Myocyte (in vitro differentiated cells): ENCODE measurements around the gene BLOC1S4. TPM values are rescaled to one million over a fixed set of nuclear protein-coding genes. Genes with fewer than 3 reads are reported as not detected.
"Not testable (repeated sequence)": the region's sequence is repeated elsewhere in the genome, so short reads cannot be mapped to it uniquely, and the experiment has no call there.

Source experiments
- DNase-seq: peaks from one replicate; pipeline ENCODE4 v3.0.0-alpha.2; 2012; ENCODE audit warnings: low read depth
- total RNA-seq: library from RNA; depleted of rRNA; stranded (reverse); fragments of >200 nt; gene quantifications from 2 replicates; pipeline ENCODE4 v1.2.3, GENCODE V29; 2014

BLOC1S4 gene
- total RNA-seq, 1 donor from 2014 or later: 35.1 TPM

DNA sequence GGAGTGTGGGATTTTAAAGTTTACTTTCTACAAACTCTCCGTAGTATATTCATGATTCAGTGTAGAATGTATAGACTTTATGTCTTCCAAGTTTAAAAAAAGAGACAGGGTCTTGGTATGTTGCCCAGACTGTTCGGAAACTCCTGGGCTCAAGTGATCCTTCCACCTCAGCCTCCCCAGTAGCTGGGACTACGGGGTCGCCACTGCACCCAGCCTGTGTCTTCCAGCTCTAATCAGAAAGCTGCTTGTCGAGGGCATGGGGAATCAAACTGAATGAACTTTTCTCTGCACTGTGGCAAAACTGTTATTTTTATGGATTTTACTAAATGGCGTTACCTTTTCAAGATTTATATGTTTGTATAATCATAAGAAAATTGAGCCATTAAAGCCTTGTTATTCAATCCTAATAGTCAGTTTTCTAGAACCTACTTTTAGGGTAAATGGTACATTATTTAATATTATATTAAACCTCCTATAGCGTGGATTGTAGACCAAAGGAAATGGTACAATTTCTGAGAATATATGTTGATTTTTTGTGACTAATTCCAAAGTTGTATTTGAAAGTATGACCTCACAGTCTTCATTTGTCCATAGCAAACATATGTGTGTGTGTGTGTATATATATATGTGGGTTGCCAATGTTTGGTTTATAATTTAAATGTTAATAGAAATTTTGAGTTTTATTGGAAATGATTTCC, 1.1 kb downstream of the BLOC1S4 start:
- no peak for DNase-seq

DNA sequence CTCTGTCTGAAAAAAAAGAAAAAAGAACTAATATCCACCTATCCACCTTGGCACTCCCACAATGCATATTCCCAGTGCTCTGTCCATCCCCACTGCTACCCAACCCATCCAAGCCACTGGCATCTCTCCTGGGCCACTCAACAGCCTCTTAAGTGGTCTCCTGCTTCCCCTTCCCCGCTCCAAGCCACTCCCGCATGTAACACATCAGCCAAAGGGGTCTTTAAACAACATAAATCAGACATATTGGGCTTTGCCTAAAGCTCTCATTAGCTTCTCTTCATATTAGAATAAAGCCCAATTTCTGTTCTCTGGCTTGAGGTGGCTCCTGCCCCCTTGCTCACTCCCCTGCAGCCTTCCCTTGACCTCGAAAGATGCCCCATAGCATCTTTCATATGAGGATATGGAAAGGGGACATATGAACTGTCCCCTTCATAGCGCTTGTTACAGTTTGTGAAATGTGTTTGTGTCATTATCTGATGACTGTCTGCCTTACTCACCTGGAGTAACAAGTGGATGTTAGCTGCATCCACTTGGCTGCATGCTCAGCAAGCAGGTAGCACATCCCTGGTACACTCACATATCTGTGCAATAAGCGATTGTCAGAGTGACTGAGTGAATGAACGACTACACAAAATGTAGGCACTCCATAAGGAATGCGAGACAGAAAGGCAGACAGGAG, 3.1 kb downstream of the BLOC1S4 start:
- no peak for DNase-seq

DNA sequence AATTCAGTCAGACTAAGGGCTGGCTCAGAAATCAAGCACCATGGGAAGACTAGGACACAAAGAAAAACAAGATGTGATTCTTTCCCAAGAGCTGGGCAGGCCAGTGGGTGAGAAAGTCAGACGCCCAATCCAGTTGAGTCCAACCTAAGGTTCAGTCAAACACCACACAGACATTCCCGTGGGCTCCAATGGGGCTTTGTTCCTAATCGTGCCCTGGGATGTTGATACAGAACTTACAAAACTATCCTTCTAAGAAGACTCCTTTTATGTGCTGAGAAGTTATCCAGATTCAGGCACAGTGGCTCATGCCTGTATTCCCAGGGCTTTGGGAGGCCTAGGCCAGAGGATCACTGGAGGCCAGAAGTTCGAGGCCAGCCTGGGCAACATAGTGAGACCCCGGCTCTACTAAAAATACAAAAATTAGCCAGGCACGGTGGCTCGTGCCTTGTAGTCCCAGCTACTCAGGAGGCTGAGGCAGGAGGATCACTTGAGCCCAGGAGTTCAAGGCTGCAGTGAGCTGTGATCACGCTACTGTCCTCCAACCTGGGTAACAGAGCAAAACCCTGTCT, 3.7 kb downstream of the BLOC1S4 start:
- DNase-seq: no peak

DNA sequence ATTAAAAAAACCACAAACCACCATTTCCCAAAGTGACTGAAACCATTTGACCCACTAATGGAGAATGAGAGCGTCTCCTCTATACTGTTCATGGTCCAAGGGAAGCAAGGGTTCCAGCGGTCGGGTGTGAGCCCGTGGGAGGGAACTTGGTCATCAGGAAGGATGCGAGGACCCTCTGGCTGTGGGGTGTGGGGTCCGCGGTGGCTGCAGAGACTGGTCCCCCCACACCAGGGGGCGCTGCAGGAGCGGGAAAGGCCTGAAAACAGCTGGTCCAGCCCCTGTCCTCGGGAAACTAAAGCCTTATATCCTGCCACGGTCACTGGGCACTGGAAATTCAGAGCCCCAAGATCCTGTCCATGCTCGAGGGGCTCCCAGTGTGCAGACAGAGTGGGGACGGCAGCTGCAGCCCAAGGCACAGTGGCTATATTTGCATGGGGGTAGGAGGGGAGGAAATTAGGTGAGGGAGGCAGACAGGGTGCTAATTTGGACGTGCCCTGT, 4.3 kb downstream of the BLOC1S4 start:
- peak; percentile 84 for DNase-seq

DNA sequence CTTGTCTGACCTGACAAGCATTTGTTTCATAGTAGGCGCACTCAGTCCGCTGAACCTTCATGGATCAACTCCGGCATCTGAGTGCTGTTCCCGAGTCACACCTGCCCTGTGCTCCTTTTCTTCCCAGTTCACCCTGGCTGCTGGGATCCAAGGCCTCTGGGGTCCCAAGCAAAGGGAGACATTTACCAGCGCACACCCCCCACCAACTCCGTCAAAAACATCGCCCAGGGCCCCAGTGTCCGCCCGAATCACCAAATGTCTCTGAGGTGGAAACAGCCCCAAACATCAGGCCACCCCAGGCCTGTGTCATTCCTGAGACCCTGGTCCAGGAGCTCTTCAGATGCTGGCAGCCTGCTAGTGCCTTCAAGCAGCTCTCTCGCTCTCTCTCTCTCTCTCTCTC, 5.1 kb downstream of the BLOC1S4 start:
- no peak for DNase-seq

DNA sequence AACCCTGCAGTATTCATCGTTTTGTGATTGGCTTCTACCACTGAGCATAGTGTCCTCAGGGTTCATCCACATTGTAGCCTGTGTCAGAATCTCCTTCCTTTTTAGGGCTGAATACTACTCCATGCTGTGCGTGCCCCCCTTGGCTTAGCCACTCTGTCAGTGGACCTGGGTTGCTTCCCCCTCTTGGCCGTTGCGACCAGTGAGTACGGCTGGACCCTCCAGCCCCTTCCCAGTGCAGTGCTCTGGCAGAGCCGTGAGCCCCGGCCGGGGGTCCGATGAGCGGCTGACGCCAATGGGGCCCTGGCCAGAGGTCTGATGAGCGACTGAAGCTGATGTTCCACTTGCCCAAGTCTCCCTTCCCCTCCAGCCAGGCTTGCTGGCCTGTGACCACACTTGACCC, 6.9 kb downstream of the BLOC1S4 start:
- DNase-seq: no peak

DNA sequence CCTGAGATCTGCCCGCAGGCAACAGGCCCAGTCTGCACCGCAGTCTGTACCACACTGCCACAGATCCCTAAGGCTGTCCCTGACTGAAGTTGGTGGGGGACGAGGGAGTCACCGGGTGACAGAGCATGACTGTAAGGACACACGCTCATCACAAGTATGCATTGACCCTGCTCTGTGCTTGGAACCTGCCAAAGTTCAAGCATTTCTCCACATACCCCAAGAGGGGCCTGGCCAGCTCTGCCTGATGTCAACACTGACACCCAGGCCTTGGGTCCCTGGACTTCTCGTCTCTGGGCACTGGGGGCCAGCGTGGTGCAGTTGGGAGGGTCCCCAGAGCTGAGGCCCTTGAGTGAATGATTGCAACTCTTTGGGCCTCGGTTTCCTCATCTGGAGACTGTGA, 7.9 kb downstream of the BLOC1S4 start:
- DNase-seq: no peak

DNA sequence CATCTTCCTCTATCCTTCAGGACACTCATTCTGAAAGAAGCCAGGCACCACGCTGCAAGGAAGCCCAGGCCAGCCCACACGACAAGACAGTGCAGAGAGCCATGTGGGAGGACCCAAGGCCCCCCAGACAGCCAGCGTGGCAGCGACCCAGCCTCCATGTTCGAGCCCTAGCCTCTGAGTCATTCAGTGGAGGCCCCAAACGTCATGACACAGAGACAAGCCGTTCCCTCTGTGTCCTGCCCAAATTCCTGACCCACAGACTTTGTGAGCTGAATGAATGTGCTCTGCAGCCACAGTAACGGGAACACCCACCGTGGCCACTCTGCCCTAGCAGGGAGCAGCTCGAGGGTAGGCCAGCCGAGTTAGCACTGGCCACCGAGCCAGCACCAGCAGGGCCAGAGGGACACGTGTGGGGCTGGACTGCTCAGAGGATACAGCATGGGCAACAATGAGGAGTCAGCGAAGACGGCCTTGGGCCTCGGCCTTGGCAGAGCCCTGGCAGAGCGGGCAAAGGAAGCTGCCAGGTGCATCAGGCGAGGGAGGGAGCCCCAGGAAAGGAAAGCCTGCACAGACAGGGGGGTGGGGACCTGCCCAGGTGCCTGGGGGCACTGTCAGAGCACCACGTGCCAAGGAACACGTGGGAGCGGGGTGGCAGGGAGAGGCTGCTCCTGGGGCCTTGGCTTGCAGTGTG, 8.6 kb downstream of the BLOC1S4 start:
- peak; percentile 29 for DNase-seq

DNA sequence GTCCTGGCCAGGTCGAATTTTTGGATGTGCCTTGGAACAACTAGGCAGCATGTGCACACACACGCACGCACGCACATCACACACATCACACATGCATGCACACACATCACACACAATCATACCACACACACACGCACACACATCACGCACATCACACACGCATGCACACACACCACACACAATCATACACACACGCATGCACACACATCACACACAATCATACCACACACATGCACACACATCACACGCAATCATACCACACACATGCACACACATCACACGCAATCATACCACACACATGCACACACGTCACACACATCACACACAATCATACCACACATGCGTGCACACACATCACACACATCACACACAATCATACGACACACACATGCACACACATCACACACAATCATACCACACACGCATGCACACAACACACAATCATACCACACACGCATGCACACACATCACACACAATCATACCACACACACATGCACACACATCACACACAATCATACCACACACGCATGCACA, 9.5 kb downstream of the BLOC1S4 start:
- DNase-seq: not testable (repeated sequence)

DNA sequence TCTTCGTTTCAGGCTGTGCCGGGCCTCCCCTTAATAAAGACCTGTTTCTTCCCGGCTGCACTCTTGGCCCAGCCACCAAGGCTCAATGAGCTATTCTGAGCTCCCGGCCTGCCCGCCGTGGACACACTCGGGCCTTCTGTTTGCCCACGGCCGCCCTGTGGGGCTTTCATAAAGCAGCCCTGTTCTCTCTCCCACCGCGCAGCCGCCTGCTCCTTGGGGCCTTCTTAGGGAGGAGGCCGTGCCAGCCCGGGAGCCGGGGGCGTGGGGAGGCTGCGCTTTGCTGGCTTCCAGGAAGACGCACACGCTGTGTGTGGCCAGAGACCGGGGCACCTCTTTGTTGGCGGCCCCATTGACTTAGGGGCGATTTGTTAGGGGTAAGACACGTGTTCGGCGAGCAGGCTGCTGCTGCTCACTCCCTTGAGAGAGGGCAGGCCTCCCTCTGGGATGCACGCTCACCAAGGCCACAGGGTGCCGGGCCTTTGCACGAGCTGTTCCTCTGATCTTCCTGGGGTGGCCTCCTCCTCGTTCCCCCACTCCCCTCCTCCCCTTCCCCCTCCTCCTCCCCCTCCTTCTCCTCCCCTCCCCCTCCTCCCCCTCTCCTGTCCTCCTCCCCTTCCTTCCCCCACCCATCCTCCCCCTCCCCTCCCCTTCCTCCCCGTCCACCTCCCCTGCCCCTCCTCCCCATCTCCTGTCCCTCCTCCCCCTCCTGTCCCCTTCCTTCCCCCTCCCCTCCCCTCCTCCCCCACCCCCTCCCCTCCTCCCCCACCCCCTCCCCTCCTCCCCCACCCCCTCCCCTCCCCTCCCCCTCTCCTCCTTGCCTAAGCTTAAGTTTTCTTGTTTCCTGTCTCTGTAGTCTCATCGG, 11.3 kb downstream of the BLOC1S4 start:
- no peak for DNase-seq

DNA sequence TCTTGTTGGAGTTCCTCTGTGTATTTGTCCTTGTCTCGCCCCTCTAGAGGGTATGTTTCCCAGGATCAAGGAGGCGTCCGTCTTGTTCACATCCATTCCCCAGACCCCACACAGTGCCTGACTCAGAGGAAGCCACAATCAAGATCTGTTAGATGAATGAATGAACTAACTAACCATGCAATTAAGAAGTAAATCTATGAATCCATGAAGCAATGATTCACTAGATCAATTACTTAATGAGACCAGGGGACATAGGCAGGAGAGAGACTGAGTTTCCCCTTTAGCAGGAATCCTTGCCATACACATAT, 11.9 kb downstream of the BLOC1S4 start:
- DNase-seq: no peak

DNA sequence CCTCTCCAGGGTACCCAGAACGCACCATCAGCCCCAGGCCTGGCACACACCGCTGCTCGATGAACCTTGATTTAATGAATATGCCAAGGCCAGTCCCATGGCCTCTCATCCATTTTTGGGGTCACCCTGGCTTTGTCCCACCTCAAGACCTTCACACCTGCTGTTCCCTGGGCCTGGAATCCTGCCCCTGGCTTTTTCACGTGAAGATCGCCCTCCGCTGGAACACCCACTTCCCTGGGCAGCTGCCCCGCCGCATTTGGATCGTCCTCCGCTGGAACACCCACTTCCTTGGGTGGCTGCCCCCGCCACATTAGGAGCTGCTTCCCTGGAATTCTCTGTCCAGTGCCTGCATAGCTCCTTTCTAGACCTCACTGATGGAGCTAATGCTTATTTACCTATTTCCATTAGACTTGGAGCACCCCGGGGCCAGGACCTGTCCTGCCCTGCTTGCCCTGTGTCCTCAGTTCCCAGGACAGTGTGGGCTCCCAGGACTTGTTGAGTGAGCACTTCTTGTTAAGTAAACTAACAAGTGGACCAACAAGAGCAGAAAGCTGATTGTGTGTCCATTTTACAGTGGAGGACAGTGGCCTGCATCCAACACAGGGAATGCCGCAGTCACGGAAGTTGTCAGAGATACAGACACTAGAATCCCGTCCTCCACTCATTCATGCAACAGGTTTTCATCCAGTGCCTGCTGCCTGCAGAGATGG, 12.5 kb downstream of the BLOC1S4 start:
- DNase-seq: no peak

DNA sequence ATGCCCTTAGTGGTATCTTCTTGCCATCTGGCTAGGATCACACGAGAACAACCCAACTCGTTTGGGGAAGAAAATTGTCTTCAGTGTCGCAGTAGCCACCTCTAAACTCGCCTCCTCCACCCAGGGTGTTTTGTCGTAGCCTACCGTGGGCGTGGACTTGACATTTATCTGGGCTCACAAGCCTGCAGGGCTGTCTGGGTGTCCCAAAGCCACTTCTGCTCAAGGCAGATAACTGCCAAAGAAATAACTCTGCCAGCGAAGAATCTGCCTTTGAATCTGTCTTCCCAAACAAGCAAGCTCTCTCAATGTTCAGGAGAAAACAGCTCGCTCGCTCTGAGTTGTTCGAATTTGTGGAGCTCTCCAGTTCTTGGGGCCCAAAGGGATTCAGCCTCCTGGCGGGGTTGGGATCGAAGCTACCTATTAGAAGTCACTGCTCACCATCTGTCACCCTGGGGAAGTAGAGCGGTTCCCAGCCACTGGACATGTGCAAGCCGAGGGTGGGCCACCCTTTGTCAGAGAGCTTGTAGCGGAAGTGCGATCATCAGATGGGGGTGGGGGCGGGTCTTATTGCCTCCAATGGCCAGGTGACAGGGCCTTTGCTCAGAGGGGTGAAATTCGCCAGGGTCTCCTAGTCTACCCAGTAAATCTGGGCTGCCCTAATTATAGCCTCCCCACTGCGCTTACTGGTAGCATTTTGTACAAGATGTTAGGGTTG, 14.8 kb downstream of the BLOC1S4 start:
- no peak for DNase-seq

DNA sequence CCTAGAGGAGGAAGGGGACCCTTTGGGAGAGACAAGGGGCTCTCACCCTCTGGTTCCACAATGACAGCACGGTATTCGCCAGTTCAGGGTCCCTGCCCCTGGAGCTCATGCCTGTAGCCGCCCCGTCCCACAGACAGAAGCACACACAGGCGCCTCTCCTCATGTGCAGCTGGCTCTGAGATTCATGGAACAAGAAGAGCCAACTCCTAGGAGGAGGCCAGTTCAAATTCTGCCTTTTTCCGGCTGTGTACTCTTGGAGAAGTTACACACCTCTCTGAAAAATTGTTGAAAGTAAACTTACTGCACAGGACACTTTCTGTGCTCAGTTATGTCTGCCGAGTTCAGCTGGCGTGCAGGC, 15.3 kb downstream of the BLOC1S4 start:
- no peak for DNase-seq

DNA sequence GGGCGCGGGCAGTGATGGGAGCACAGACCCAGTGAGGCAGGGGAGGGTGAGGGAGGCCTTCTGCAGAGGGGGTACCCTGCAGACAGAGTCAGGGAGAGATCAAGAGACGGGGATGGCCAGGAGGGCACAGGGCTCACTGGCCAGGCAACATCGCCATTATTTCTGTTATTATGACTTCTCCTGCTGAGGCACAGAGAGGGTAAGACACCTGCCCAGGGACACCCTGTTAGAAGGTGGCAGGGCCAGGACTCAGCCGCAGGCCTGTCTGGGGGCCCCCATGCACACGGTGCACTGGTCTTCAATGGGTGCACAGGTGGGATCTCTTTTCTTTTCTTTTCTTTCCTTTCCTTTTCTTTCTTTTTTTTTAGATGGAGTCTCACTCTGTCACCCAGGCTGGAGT, 15.8 kb downstream of the BLOC1S4 start:
- no peak for DNase-seq

DNA sequence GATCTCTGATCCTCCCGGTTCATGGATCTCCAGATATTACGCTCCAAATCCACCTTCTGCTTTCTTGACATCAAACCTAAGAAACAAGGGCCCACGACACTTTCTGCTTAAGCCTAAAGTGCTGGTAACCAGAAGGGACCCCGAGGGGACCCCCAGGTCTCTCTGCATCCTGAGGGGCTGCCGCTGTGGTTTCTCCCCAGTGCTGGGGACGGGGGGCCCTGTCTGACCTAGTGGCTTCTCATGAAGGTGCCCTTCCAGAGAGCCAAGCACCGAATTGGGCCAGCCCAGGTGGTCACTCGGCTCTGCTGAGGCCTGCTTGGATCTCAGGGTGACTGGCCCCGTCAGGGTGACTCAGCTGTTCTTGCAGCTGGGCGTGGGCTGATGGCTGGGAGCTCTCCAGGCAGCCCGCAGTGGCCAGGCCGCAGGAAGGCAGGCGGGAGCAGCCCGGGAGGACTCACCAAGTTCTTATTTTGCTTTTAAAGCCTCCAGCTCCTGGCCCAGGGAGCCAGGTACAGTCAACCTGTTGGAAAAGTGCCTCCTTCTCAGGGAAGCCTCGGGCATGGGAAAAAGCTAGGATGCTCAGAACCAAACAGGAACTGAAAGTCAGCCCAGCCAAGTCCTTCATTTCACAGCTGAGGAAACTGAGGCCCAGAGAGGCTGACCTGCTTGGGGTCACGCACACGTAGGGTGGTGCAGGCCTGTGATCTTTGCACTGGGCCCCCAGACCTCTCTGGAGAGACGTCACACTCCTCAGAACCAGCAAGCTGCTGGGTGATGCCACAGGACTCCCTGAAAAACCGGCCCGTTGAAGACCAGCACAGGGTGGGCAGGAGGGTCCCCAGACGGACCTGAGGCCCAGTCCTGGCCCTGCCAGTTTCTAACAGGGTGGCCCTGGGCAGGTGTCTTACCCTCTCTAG, 16.7 kb downstream of the BLOC1S4 start:
- peak; percentile 91 for DNase-seq

DNA sequence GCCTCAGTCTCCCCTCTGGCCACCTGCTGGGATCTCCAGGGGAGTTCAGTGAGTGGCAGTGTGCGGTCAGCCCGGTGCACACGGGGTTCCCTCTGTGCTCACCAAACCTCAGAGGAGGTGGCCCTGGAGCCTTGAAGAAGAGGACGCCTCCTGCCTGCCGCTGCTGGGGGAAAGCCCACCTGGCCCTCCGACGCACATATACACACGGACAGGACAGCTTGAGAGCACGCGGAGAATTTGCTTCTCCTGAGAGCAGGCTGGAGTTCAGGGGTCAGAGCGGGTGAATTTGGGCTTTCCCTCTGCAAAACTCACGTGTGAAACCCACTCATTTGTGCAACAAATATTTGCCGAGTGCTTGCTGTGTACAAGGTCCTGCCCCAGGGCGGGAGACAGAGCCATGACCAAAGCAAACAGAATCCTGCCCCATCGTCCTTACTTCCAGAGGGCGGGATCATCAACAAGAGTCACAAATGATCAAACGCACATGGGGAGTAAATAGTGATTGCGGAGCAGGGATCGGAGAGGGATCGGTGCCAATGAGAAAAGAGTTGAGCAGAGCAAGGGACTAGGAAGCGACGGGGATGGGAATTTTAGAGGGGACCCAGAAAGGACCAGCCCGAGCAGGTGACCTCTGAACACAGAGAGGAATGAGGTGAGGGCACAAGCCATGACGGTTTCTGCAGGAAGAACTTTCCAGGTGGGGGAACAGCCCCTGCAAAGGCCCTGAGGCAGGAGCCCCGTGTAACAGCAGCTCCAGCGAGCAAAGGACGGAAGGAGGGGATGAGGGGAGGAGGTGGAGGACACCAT, 17.6 kb downstream of the BLOC1S4 start:
- DNase-seq: no peak
